ENCODE measurements around the gene ALOX15B.

- TF ChIP-seq POLR2A (IDR thresholded peaks at IDR 0.05; ENCODE audit: low read length) (no peak), GATA1 (IDR thresholded peaks at IDR 0.05; ENCODE audit: low read depth, low read length) (no peak)
These were observed 32.6 kb downstream of the ALOX15B start for GRCh38 chr17:8071496-8071895.

All from erythroblast (primary cell).